ENCODE measurements around the gene USF2. TPM values are rescaled to one million over a fixed set of nuclear protein-coding genes. Genes with fewer than 3 reads are reported as not detected.
A peak's percentile ranks its signal among the peaks of the same experiment; 100 is the strongest.

The USF2 gene
- total RNA-seq, 4 donors from 2014 or later = 98.9 to 133 (median 126) TPM

DNA sequence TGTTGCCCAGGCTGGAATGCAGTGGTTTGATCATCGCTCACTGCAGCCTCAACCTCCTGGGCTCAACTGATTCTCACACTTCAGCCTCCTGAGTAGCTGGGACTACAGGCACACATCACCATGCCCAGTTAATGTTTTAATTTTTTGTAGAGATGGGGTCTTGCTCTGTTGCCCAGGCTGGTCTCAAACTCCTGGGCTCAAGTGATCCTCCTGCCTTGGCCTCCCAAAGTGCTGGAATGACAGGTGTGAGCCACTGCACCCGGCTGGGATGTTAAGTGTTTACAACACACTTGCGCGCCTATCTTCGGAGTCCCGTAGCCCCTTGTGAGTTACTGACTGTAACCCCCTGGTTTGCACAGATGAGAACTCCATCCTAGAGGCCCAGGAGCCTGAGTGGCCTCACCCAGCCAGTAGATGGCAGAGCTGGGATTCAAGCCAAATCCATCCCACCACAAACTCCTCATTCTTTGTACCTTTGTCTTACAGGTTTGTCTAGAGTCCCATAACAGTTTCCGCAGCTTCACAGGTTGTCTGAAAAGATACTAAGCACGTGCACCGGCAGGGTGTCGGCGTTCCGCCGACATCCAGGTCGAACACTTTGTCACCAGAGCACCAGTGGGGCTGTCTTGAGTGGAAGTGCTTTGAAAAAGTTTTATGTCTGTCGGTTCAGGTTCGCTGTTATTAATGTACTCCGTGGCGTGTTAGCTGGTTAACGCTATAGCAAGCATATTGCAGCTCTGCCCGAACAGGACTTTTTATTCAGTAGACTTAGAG lies 37.9 kb downstream of the USF2 start:
- WGBS, 2 donors = 65 to 71% methylated on average over 17 to 20 of the region's 20 CpGs
- Histone ChIP-seq H3K4me3 (replicated peaks in 1 of 3) (no peak overlapping the region), H3K4me1 (peaks cover 11 to 39% of the 10 kb centered on the region in 2 donors), H3K36me3 (no peaks in the 10 kb centered on the region), H3K9me3 (no peaks in the 10 kb centered on the region), H3K27ac (peak overlapping the region in 2 of 3 donors; percentile 14 to 19), H3K27me3 (no peaks in the 10 kb centered on the region)
- TF ChIP-seq POLR2A (IDR thresholded peaks at IDR 0.05) = no peak
- TF ChIP-seq, protein P1, sequence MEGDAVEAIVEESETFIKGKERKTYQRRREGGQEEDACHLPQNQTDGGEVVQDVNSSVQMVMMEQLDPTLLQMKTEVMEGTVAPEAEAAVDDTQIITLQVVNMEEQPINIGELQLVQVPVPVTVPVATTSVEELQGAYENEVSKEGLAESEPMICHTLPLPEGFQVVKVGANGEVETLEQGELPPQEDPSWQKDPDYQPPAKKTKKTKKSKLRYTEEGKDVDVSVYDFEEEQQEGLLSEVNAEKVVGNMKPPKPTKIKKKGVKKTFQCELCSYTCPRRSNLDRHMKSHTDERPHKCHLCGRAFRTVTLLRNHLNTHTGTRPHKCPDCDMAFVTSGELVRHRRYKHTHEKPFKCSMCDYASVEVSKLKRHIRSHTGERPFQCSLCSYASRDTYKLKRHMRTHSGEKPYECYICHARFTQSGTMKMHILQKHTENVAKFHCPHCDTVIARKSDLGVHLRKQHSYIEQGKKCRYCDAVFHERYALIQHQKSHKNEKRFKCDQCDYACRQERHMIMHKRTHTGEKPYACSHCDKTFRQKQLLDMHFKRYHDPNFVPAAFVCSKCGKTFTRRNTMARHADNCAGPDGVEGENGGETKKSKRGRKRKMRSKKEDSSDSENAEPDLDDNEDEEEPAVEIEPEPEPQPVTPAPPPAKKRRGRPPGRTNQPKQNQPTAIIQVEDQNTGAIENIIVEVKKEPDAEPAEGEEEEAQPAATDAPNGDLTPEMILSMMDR (IDR thresholded peaks at IDR 0.05) = peak in 1 of 6 experiments; percentile 12
- DNase-seq = peak in 1 of 2 donors; percentile 27
- intact Hi-C loops (cut with DNase I) = no loop called here

DNA sequence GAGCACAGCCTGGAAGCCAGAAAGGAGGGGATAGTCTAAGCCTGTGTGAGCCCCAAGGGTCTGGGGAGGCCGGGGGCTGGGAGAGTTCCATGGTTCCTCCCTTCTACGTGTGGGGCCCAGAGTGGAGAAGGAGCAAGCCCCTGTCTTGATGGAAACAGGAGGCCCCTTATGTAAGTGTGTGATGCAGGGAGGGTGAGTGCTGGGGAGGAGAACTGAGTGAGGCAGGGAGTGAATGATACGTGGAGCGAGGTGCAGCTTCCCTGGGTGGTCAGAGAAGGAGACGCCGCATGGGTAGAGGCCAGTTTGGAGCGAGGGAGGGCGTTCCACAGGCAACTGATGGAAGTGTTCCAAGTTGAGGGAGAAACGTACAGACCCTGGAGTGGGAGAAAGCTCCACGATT lies 39.2 kb downstream of the USF2 start:
- whole genome bisulfite sequencing, 2 donors = 58 to 70% methylated on average over 10 of the region's 10 CpGs
- H3K36me3 ChIP-seq = no peaks in the 10 kb centered on the region

DNA sequence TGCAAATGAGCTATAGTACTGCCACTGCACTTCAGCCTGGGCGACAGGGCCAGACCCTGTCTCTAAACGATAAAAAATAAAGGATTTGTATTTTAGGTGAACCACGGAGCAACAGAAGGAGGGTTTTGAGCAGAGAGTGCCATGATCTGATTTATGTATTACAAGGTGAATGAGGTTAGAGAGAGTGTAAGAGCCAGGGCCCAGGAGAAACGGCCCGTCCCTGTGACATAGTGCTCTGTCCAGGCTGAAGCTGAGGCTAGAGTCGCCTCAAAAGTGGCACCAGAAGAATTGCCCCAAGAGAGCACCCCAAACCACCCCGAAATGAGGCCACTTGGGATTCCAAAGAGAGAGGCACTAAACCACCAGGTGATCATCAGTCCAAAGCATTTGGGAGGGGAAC lies 40.1 kb downstream of the USF2 start:
- DNase-seq = no peak
- WGBS, 2 donors = 80 to 86% methylated on average over 7 of the region's 7 CpGs
- TF ChIP-seq POLR2A (IDR thresholded peaks at IDR 0.05) = no peak
- TF ChIP-seq, protein P1 (IDR thresholded peaks at IDR 0.05) = no peak
- no peaks in the 10 kb centered on the region for H3K36me3 ChIP-seq
- no peaks in the 10 kb centered on the region for H3K9me3 ChIP-seq
- H3K27me3 ChIP-seq = no peaks in the 10 kb centered on the region
- no peak overlapping the region for H3K4me3 ChIP-seq (replicated peaks in 1 of 3)
- peak overlapping the region in 2 of 3 donors; percentile 40 to 59 for H3K27ac ChIP-seq
- peaks cover 11 to 43% of the 10 kb centered on the region in 2 donors for H3K4me1 ChIP-seq
- intact Hi-C loops (cut with DNase I) = no loop called here

More for the DNA sequence above, 39.2 kb downstream of the USF2 start:
- Histone ChIP-seq H3K27ac (peak overlapping the region in 2 of 3 donors; percentile 25 to 59), H3K4me1 (peaks cover 11 to 39% of the 10 kb centered on the region in 2 donors), H3K27me3 (no peaks in the 10 kb centered on the region), H3K4me3 (replicated peaks in 1 of 3) (no peak overlapping the region), H3K9me3 (no peaks in the 10 kb centered on the region)
- no peak for DNase-seq
- intact Hi-C loops (cut with DNase I) = no loop called here
- TF ChIP-seq, protein P1 (IDR thresholded peaks at IDR 0.05) = no peak
- no peak for TF ChIP-seq POLR2A (IDR thresholded peaks at IDR 0.05)

DNA sequence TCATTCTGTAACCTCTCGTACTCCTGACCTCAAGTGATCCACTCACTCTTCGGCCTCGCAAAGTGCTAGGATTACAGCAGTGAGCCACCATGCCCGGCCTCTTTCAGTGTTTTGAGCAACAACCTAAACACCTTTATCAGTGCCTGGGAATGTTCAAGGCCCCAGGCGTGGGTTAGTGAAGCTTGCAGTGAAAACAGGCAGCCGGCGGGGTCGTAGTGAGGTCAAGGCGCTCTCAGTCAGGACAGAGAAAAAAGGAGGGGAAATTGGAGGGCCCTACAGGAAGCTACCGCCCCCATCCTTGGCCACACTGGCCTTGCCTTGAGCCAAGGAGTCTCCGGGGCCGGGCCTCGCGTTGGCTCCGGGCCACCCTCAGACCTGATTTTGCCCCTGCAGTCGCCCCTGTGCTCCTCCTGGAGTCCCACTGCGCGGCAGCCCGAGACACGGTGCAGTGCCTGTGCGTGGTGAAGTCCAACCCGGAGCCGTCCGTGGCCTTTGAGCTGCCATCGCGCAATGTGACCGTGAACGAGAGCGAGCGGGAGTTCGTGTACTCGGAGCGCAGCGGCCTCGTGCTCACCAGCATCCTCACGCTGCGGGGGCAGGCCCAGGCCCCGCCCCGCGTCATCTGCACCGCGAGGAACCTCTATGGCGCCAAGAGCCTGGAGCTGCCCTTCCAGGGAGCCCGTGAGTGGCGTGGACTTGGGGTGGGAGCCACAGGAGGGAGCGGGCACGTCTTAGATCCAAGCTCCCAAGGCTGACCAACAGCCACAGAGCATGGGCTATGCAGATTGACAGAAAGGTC lies 40.9 kb downstream of the USF2 start:
- TF ChIP-seq, protein P1 (IDR thresholded peaks at IDR 0.05) = no peak
- no peak for TF ChIP-seq POLR2A (IDR thresholded peaks at IDR 0.05)
- Histone ChIP-seq H3K36me3 (no peaks in the 10 kb centered on the region), H3K27me3 (no peaks in the 10 kb centered on the region), H3K9me3 (no peaks in the 10 kb centered on the region), H3K27ac (peak overlapping the region; percentile 40 to 59 (median 58)), H3K4me3 (replicated peaks in 1 of 3) (no peak overlapping the region), H3K4me1 (peaks cover 11 to 43% of the 10 kb centered on the region in 2 donors)
- intact Hi-C loops (cut with DNase I) = no loop called here
- WGBS, 2 donors = 43 to 45% methylated on average over 21 to 35 of the region's 47 CpGs
- DNase-seq = peak; percentile 88 to 94

All from thyroid gland (tissue), 4 donors.